GM23338 (cell line): ENCODE measurements around the gene DCST2. TPM values are rescaled to one million over a fixed set of nuclear protein-coding genes. Genes with fewer than 3 reads are reported as not detected.
A peak's percentile ranks its signal among the peaks of the same experiment; 100 is the strongest.

ENCODE experiments used
- ATAC-seq: fragments of 200-7000 bp; cut with Tn5 transposase; 3 replicates; pipeline ENCODE4 v1.9.1; 2020
- DNase-seq: peaks from one replicate; pipeline ENCODE4 v3.0.0-alpha.2; 2015; ENCODE audit warnings: low spot score
- H2AFZ ChIP-seq: fragments of 200-600 bp; sonication (generic); 2 replicates; pipeline ENCODE4 v1.8.0; 2016; ENCODE audit warnings: antibody characterized with exemption, mild to moderate bottlenecking, moderate library complexity
- H3F3A ChIP-seq: fragments of 200-600 bp; sonication (generic); replicated peaks from 2 replicates; pipeline ENCODE4 v1.8.0; 2017; ENCODE audit warnings: antibody characterized with exemption, mixed run types, low read depth
- H3K27ac ChIP-seq: fragments of 200-600 bp; sonication (generic); 2 replicates; pipeline ENCODE4 v1.6.1; 2016; ENCODE audit warnings: low read depth
- H3K27me3 ChIP-seq: fragments of 200-600 bp; sonication (generic); 2 replicates; pipeline ENCODE4 v1.8.0; 2016; ENCODE audit warnings: mild to moderate bottlenecking, mixed run types, moderate library complexity; ENCODE audit not compliant: insufficient read depth
- H3K36me3 ChIP-seq: fragments of 200-600 bp; sonication (generic); 2 replicates; pipeline ENCODE4 v1.8.0; 2016; ENCODE audit warnings: mild to moderate bottlenecking; ENCODE audit not compliant: insufficient read depth
- H3K4me1 ChIP-seq: fragments of 200-600 bp; sonication (generic); 2 replicates; pipeline ENCODE4 v1.8.0; 2016; ENCODE audit warnings: mild to moderate bottlenecking, moderate library complexity; ENCODE audit not compliant: insufficient read depth
- H3K4me2 ChIP-seq: fragments of 200-600 bp; sonication (generic); 2 replicates; pipeline ENCODE4 v1.7.1; 2017; ENCODE audit warnings: mixed run types
- H3K4me3 ChIP-seq: fragments of 200-600 bp; sonication (generic); 2 replicates; pipeline ENCODE4 v1.6.1; 2016; ENCODE audit warnings: mixed run types
- H3K79me2 ChIP-seq: fragments of 200-600 bp; sonication (generic); replicated peaks from 2 replicates; pipeline ENCODE4 v1.8.0; 2017; ENCODE audit warnings: mild to moderate bottlenecking; ENCODE audit not compliant: insufficient read depth
- H3K9me2 ChIP-seq: fragments of 200-600 bp; sonication (generic); 2 replicates; pipeline ENCODE4 v1.8.0; 2017; ENCODE audit not compliant: insufficient read depth
- H4K20me1 ChIP-seq: fragments of 200-600 bp; sonication (generic); replicated peaks from 2 replicates; pipeline ENCODE4 v1.8.0; 2017; ENCODE audit warnings: mild to moderate bottlenecking; ENCODE audit not compliant: insufficient read depth
- H3K27ac Mint-ChIP-seq: 2 replicates; pipeline ENCODE4 v1.8.0; 2020; ENCODE audit warnings: inconsistent platforms, mild to moderate bottlenecking, moderate library complexity, mixed read lengths
- H3K27me3 Mint-ChIP-seq: 3 replicates; pipeline ENCODE4 v1.8.0; 2022; ENCODE audit warnings: low read depth, mild to moderate bottlenecking, moderate library complexity, mixed read lengths, inconsistent platforms; ENCODE audit not compliant: insufficient read depth, poor library complexity
- H3K36me3 Mint-ChIP-seq: 3 replicates; pipeline ENCODE4 v1.8.0; 2021; ENCODE audit warnings: low read depth, mild to moderate bottlenecking, inconsistent platforms, moderate library complexity, mixed read lengths
- H3K4me1 Mint-ChIP-seq: 3 replicates; pipeline ENCODE4 v1.8.0; 2020; ENCODE audit warnings: mild to moderate bottlenecking, inconsistent platforms, mixed read lengths
- H3K4me3 Mint-ChIP-seq: 3 replicates; pipeline ENCODE4 v1.8.0; 2021; ENCODE audit warnings: moderate library complexity, mild to moderate bottlenecking, inconsistent platforms, mixed read lengths
- H3K9me3 Mint-ChIP-seq: 3 replicates; pipeline ENCODE4 v1.8.0; 2020; ENCODE audit warnings: moderate library complexity, mild to moderate bottlenecking, inconsistent platforms, mixed read lengths
- CREB1 ChIP-seq: fragments of 250-450 bp; sonication (Bioruptor Pico); IDR thresholded peaks from 2 replicates; pipeline ENCODE4 v1.5.0; 2020; ENCODE audit warnings: low read depth, mild to moderate bottlenecking, moderate library complexity
- EZH2 ChIP-seq: fragments of 200-600 bp; sonication (generic); IDR thresholded peaks from one replicate; pipeline ENCODE4 v1.8.0; 2017; ENCODE audit warnings: antibody characterized with exemption, mild to moderate bottlenecking, low read depth; ENCODE audit not compliant: unreplicated experiment
- POLR2AphosphoS5 ChIP-seq: IDR thresholded peaks from 2 replicates; pipeline ENCODE4 v1.6.1; 2016; ENCODE audit warnings: antibody characterized with exemption, low read depth
- REST ChIP-seq: IDR thresholded peaks from one replicate; pipeline ENCODE4 v1.6.1; 2018; ENCODE audit warnings: antibody characterized with exemption; ENCODE audit not compliant: unreplicated experiment
- STAT1 ChIP-seq: IDR thresholded peaks from one replicate; pipeline ENCODE4 v1.6.1; 2016; ENCODE audit warnings: antibody characterized with exemption; ENCODE audit not compliant: unreplicated experiment
- ZNF462 ChIP-seq: fragments of 250-450 bp; sonication (Bioruptor Pico); IDR thresholded peaks from 2 replicates; pipeline ENCODE4 v1.5.0; 2020; ENCODE audit warnings: mild to moderate bottlenecking, moderate library complexity
- polyA plus RNA-seq: library from polyadenylated mRNA; unstranded; fragments of >200 nt; fragmentation: Nextera tagmentation; extraction: Ambion mirVana; gene quantifications from 2 replicates; pipeline ENCODE4 v1.2.1, GENCODE V29; 2016
- total RNA-seq: library from RNA; depleted of rRNA; stranded (reverse); fragments of >200 nt; shearing (Covaris generic); gene quantifications from 2 replicates; pipeline ENCODE4 v1.2.3, GENCODE V29; 2014
- TF ChIP-seq, protein P1 (sequence below), 2 experiments: fragments of 200-600 bp in 1 of 2; sonication (generic) in 1 of 2; conservative IDR thresholded peaks; 2 replicates each; pipeline versions ENCODE4 v1.5.1 to v1.6.1; 2016 to 2017; ENCODE audit warnings: antibody characterized with exemption in 2 of 2, low read depth in 2 of 2, mild to moderate bottlenecking in 2 of 2, moderate library complexity in 1 of 2

The DCST2 gene
- total and polyA plus RNA-seq, 2 experiments from 2014 or later: 0.78 TPM; not detected in 1

GRCh38 chr1:155017041-155017945, 16.3 kb downstream of the DCST2 start (continued):
- TF ChIP-seq REST (no peak), POLR2AphosphoS5 (peak; percentile 71)

- no peaks in the 10 kb centered on the region for H3K9me3 Mint-ChIP-seq
- Histone ChIP-seq H3K27me3 (no peaks in the 10 kb centered on the region), H3K36me3 (no peaks in the 10 kb centered on the region), H3K4me3 (peak overlapping the region; percentile 66), H3F3A (0 out of 2 replicates have a peak, but pooled peaks cover 3% of the 10 kb centered on the region), H3K4me1 (peaks cover 32% of the 10 kb centered on the region), H3K27ac (peak overlapping the region; percentile 94; the same call in 1 of the 2 replicates), H2AFZ (no peak overlapping the region), H3K79me2 (peaks cover 5% of the 10 kb centered on the region), H3K9me2 (no peaks in the 10 kb centered on the region), H3K4me2 (peak overlapping the region; percentile 81), H4K20me1 (peaks cover 6% of the 10 kb centered on the region; the same call in 1 of the 2 replicates)
- H3K27ac Mint-ChIP-seq: peak overlapping the region; percentile 98
- ATAC-seq (no peak), DNase-seq (no peak)
- H3K36me3 Mint-ChIP-seq: peaks cover 34% of the 10 kb centered on the region
- H3K4me3 Mint-ChIP-seq: peak overlapping the region; percentile 48; the same call in 2 of the 3 replicates
- peaks cover 23% of the 10 kb centered on the region for H3K27me3 Mint-ChIP-seq
- H3K4me1 Mint-ChIP-seq: peaks cover 52% of the 10 kb centered on the region
- TF ChIP-seq CREB1 (CRISPR knock-in tag): no peak
- TF ChIP-seq ZNF462 (CRISPR knock-in tag): no peak
- TF ChIP-seq EZH2: no peak
- TF ChIP-seq STAT1: no peak
- TF ChIP-seq, protein P1, sequence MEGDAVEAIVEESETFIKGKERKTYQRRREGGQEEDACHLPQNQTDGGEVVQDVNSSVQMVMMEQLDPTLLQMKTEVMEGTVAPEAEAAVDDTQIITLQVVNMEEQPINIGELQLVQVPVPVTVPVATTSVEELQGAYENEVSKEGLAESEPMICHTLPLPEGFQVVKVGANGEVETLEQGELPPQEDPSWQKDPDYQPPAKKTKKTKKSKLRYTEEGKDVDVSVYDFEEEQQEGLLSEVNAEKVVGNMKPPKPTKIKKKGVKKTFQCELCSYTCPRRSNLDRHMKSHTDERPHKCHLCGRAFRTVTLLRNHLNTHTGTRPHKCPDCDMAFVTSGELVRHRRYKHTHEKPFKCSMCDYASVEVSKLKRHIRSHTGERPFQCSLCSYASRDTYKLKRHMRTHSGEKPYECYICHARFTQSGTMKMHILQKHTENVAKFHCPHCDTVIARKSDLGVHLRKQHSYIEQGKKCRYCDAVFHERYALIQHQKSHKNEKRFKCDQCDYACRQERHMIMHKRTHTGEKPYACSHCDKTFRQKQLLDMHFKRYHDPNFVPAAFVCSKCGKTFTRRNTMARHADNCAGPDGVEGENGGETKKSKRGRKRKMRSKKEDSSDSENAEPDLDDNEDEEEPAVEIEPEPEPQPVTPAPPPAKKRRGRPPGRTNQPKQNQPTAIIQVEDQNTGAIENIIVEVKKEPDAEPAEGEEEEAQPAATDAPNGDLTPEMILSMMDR (conservative IDR thresholded peaks at IDR 0.05; ENCODE audit: low read depth in 2 of 2): no peak
Observed at GRCh38 chr1:155016231-155016831, 17.2 kb downstream of the DCST2 start.
